HG02798 (cell line): ENCODE data around the gene USP20.
"Not testable (repeated sequence)": the region's sequence is repeated elsewhere in the genome, so short reads cannot be mapped to it uniquely, and the experiment has no call there.

Experiments used
- ATAC-seq: cut with Tn5 transposase; IDR thresholded peaks from one replicate; pipeline ENCODE4 v1.9.1; 2021; ENCODE audit warnings: mild to moderate bottlenecking; ENCODE audit not compliant: unreplicated experiment, poor library complexity

The USP20 gene

DNA sequence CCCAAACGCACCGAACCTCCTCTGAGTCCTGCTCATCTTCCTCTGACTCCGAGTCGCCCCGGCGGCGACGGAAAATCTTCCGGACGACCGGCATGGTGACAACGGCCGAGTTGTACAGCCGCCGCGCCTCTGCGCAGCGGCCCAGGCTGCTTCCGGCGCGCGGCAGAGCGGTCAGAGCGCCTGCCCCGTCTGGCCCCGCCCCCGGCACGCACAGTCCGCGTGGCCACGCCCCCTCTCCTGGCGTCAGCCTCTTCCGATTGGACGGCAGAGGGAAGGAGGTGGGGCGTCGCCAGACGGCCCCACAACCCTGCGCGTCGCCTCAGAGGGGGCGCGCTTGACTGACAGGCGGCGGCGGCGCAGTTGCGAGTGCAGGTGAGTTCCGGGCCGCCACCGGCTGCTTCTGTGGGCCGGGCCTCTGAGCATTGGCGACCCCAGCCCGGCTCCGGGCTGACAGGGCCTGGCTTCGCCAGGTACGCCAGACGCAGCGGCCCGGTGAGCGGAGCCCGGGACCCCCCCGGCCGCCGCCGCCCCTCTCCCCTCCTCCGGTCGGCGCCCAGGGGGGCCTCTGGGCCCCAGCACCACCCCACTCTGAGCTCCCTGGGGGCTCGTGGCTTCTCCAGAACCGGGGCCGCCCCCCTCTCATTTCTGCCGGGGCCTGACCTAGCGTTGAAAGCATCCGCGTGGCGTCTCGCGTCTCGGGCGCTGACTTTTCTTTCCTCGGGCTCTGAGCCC, at the start of gene USP20, which contains the start of gene C9orf78:
Gene USP20, plus strand, starts transcription at position 331 of the 732 bp plus-strand sequence. CDS start 17,098 bp downstream, outside the sequence.
Gene C9orf78, minus strand, starts transcription at position 148 of the 732 bp plus-strand sequence. Its CDS starts 54 bp downstream, at position 94.
- ATAC-seq = peak; percentile 97

GRCh38 chr9:129785866-129786265, 49.4 kb upstream of the USP20 start:
- ATAC-seq = no peak

GRCh38 chr9:129786481-129786880, 48.8 kb upstream of the USP20 start:
- ATAC-seq = no peak

DNA sequence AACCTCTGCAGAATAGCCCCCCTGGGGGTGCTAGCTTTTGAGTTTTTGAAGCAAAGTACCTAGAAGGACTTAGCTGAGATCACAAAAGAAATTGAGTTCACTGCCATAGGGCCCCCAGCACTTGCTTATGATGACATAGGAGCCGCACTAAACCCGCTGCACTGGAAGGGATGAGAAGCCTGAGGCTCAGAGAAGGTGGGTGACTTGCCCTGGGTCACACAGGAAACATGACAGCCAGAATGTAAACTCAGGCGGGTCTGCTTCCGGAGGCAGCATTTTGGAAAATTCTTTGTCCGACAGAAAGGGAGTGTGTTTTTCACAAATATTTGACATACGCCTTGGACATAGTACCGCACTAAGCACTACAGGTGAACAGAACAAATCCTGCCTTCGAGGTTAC, 40.7 kb upstream of the USP20 start:
- no peak for ATAC-seq

GRCh38 chr9:129796029-129796428, 39.2 kb upstream of the USP20 start:
- ATAC-seq = not testable (repeated sequence)

GRCh38 chr9:129798973-129799372, 36.3 kb upstream of the USP20 start:
- no peak for ATAC-seq

GRCh38 chr9:129801504-129801903, 33.8 kb upstream of the USP20 start:
- ATAC-seq = no peak

- ATAC-seq = peak; percentile 94
Observed at GRCh38 chr9:129802833-129803675, 32.2 kb upstream of the USP20 start, which contains the start of gene TOR1B. Gene TOR1B (plus strand): TSS chr9:129803184. CDS start chr9:129803213, 29 bp downstream.

DNA sequence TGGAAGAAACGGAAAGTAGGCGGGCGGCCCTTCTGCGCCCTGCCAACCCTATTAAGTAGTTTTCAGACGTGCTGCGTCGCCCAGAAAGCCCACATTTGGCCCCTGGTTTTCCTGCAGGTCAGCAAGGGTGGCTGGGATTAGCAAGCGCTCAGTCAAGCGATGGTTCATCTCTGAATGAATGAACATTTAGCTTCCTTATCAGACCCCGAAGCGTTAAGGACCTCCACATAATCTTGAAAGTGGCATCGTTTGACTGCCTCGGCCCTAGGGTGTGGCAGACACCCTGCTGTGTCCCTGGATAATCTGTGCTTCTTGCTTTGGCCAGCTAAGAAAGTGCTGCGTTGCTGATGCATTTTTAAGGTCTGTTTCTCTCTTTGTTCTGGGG, 31.6 kb upstream of the USP20 start:
- peak; percentile 1 for ATAC-seq

DNA sequence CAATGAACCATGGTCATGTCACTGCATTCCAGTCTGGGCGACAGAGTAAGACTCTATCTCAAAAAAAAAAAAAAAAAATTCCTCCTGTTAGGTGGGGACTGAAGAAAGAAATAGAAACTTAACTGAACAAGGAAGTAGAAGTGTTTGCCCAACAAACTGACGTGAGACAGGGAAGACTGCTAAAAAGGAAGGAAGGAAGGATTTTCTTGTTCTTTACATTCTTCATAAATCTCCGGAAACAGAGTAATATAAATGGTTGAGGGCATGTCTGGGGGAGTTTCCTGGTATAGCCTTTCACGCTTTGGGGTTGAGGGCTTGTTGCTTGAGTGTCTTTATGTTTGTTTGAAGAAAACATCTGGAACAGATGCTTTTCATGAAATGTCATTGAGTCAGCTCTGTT, 29.2 kb upstream of the USP20 start:
- ATAC-seq = no peak

- ATAC-seq = no peak
Observed at GRCh38 chr9:129809346-129809745, 25.9 kb upstream of the USP20 start.

- ATAC-seq = no peak
Observed at GRCh38 chr9:129810116-129810515, 25.1 kb upstream of the USP20 start.

GRCh38 chr9:129810788-129811187, 24.5 kb upstream of the USP20 start:
- ATAC-seq = no peak

- ATAC-seq = no peak
Observed at GRCh38 chr9:129811967-129812363, 23.3 kb upstream of the USP20 start.

- no peak for ATAC-seq
Observed at GRCh38 chr9:129812385-129812784, 22.9 kb upstream of the USP20 start.

- ATAC-seq = no peak
Observed at GRCh38 chr9:129813661-129814060, 21.6 kb upstream of the USP20 start.

GRCh38 chr9:129814432-129815223, 20.6 kb upstream of the USP20 start:
- ATAC-seq = no peak

DNA sequence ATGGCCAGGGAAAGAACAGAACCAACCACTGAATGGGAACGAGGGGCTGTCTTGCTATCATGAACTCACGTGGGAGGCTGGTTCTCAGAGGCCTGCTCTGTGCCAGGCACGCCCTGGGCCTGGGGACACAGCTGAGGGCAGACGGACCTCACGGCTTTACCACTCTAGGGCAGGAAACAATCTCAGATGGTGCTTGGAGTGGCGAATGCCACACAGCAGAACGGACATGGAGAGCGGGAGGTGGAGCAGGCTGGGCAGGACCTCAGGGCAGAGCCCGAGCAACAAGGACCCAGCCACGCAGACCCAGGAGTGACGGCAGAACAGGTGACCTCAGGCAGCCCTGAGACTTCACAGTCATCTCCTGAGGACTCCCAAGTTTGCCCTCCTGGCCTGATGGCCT, 20.0 kb upstream of the USP20 start:
- ATAC-seq = no peak

- ATAC-seq = no peak
Observed at GRCh38 chr9:129816501-129817435, 18.5 kb upstream of the USP20 start.
